Neural cell (in vitro differentiated cells): ENCODE data around the gene ANKK1.

Source experiments
- EP300 ChIP-seq: fragments of 450-650 bp; conservative IDR thresholded peaks from 2 replicates; pipeline ENCODE4 v1.6.1; 2014; ENCODE audit warnings: antibody characterized with exemption, mild to moderate bottlenecking, moderate library complexity; ENCODE audit not compliant: poor library complexity, severe bottlenecking
- EZH2 ChIP-seq: fragments of 200-600, 300-800 bp; shearing (Covaris generic), sonication (generic); IDR thresholded peaks from 2 replicates; pipeline ENCODE4 v1.6.1; 2014; ENCODE audit warnings: antibody characterized with exemption, low read length, borderline replicate concordance, mild to moderate bottlenecking; ENCODE audit not compliant: insufficient read depth, poor library complexity, severe bottlenecking
- MXI1 ChIP-seq: fragments of 450-650 bp; conservative IDR thresholded peaks from 2 replicates; pipeline ENCODE4 v1.6.1; 2014; ENCODE audit warnings: antibody characterized with exemption, mild to moderate bottlenecking; ENCODE audit not compliant: poor library complexity, severe bottlenecking
- POLR2AphosphoS5 ChIP-seq: IDR thresholded peaks from 2 replicates; pipeline ENCODE4 v1.6.1; 2012
- RAD21 ChIP-seq: fragments of 450-650 bp; conservative IDR thresholded peaks from 2 replicates; pipeline ENCODE4 v1.6.1; 2014; ENCODE audit warnings: antibody characterized with exemption, mild to moderate bottlenecking, moderate library complexity
- SMC3 ChIP-seq: fragments of 450-650 bp; conservative IDR thresholded peaks from 2 replicates; pipeline ENCODE4 v1.6.1; 2014; ENCODE audit warnings: antibody characterized with exemption, mild to moderate bottlenecking, moderate library complexity; ENCODE audit not compliant: poor library complexity
- TAF1 ChIP-seq: IDR thresholded peaks from 2 replicates; pipeline ENCODE4 v1.6.1; 2012; ENCODE audit warnings: low read depth
- TF ChIP-seq, protein P1 (sequence below): fragments of 450-650 bp; IDR thresholded peaks from 2 replicates; pipeline ENCODE4 v1.5.1; 2014; ENCODE audit warnings: antibody characterized with exemption, mild to moderate bottlenecking, moderate library complexity; ENCODE audit not compliant: poor library complexity, severe bottlenecking
- TF ChIP-seq, protein P2 (sequence below): IDR thresholded peaks from 2 replicates; pipeline ENCODE4 v1.6.1; 2012; ENCODE audit warnings: borderline replicate concordance

GRCh38 chr11:113341388-113342165 is 46.0 kb upstream of the ANKK1 start:
- TF ChIP-seq, protein P1, sequence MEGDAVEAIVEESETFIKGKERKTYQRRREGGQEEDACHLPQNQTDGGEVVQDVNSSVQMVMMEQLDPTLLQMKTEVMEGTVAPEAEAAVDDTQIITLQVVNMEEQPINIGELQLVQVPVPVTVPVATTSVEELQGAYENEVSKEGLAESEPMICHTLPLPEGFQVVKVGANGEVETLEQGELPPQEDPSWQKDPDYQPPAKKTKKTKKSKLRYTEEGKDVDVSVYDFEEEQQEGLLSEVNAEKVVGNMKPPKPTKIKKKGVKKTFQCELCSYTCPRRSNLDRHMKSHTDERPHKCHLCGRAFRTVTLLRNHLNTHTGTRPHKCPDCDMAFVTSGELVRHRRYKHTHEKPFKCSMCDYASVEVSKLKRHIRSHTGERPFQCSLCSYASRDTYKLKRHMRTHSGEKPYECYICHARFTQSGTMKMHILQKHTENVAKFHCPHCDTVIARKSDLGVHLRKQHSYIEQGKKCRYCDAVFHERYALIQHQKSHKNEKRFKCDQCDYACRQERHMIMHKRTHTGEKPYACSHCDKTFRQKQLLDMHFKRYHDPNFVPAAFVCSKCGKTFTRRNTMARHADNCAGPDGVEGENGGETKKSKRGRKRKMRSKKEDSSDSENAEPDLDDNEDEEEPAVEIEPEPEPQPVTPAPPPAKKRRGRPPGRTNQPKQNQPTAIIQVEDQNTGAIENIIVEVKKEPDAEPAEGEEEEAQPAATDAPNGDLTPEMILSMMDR, result no peak
- no peak for TF ChIP-seq EZH2
- no peak for TF ChIP-seq SMC3
- TF ChIP-seq POLR2AphosphoS5, result no peak
- no peak for TF ChIP-seq RAD21
- no peak for TF ChIP-seq TAF1
- TF ChIP-seq, protein P2, sequence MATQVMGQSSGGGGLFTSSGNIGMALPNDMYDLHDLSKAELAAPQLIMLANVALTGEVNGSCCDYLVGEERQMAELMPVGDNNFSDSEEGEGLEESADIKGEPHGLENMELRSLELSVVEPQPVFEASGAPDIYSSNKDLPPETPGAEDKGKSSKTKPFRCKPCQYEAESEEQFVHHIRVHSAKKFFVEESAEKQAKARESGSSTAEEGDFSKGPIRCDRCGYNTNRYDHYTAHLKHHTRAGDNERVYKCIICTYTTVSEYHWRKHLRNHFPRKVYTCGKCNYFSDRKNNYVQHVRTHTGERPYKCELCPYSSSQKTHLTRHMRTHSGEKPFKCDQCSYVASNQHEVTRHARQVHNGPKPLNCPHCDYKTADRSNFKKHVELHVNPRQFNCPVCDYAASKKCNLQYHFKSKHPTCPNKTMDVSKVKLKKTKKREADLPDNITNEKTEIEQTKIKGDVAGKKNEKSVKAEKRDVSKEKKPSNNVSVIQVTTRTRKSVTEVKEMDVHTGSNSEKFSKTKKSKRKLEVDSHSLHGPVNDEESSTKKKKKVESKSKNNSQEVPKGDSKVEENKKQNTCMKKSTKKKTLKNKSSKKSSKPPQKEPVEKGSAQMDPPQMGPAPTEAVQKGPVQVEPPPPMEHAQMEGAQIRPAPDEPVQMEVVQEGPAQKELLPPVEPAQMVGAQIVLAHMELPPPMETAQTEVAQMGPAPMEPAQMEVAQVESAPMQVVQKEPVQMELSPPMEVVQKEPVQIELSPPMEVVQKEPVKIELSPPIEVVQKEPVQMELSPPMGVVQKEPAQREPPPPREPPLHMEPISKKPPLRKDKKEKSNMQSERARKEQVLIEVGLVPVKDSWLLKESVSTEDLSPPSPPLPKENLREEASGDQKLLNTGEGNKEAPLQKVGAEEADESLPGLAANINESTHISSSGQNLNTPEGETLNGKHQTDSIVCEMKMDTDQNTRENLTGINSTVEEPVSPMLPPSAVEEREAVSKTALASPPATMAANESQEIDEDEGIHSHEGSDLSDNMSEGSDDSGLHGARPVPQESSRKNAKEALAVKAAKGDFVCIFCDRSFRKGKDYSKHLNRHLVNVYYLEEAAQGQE, result no peak
- no peak for TF ChIP-seq MXI1
- TF ChIP-seq EP300, result no peak
